ENCODE measurements around the gene SIK3.

Gene SIK3

DNA sequence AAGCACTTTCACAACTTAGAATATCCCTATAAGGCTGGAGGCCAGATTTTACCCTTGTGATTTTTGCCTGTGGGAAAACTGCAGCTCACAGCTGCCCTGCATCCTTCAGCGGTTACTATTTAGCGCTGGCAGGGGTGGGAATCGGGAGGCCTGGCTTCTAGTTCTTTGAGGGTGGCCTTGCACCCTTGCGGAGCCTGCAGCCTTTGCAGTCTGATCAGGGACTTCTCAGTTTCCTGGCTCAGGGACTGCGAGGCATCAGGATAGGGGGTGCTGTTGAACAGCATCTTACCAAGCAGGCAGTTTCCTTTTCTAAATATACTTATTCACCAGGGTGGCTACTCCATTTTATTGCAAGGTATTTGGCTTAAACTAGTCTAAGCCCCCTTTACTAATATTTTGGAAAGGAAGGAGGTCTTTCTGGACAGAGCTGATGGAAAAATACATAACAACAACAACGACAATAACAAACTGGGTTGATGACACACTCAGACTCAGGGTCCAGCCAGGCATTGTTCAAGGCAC is 257.9 kb downstream of the SIK3 start:
- ChIA-PET CTCF (interaction anchor here (0.9 to 2.3 kb wide), 7 partner anchors 9 to 266 kb away, joined by 3 to 13 read pairs (median 5); partner anchors contain the start of genes APOA5 and APOC3), POLR2A (no interaction called here)
- TF ChIP-seq, protein P1, sequence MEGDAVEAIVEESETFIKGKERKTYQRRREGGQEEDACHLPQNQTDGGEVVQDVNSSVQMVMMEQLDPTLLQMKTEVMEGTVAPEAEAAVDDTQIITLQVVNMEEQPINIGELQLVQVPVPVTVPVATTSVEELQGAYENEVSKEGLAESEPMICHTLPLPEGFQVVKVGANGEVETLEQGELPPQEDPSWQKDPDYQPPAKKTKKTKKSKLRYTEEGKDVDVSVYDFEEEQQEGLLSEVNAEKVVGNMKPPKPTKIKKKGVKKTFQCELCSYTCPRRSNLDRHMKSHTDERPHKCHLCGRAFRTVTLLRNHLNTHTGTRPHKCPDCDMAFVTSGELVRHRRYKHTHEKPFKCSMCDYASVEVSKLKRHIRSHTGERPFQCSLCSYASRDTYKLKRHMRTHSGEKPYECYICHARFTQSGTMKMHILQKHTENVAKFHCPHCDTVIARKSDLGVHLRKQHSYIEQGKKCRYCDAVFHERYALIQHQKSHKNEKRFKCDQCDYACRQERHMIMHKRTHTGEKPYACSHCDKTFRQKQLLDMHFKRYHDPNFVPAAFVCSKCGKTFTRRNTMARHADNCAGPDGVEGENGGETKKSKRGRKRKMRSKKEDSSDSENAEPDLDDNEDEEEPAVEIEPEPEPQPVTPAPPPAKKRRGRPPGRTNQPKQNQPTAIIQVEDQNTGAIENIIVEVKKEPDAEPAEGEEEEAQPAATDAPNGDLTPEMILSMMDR (IDR thresholded peaks at IDR 0.05; ENCODE audit: insufficient read depth, low read length, missing control alignments) = peak; percentile 24
- DNase-seq (ENCODE audit: low read depth, low spot score) = no peak
- H3K4me3 ChIP-seq (ENCODE audit: low read depth, low read length) = no peak overlapping the region

DNA sequence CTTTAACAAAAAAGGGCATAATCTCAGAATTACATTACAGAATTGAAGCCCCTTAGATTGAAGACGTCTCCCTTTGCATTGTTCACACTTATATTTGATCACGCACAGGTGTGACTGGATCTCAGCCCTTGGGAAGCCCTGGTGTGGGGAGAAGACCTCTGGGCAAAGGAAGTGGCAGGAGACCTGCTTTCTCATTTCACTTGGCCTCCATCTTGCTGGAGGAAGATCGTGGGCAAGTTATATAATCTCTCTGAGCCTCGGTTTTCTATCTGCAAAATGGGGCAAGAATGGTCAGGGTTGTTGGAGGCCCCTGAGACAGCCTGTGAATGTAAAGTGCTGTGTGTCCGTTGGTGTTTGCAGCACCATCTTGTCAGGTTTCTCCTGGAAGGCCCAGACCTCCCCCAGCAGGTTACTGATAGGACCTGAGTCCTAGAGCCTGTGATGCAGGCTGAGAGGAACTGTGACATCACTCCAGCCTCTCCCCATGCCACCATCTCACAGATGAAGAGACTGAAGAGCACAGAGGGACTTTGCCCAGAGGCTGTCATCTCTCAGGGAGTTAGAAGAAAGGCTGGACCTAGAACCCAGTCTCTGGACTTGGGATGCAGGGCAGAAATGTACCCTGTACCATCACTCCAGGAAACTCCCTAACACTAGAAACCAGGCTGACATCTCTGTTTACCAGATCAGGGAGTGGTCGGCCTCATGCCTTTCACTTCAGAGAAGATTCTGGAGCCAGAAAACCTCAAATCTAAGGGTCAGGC is 259.7 kb downstream of the SIK3 start:
- no peak for DNase-seq (ENCODE audit: low read depth, low spot score)
- H3K4me3 ChIP-seq (ENCODE audit: low read depth, low read length) = no peak overlapping the region
- TF ChIP-seq, protein P1 (IDR thresholded peaks at IDR 0.05; ENCODE audit: insufficient read depth, low read length, missing control alignments) = no peak
- POLR2A ChIA-PET = no interaction called here
- CTCF ChIA-PET = interaction anchor here (0.7 to 6.6 kb wide), 7 partner anchors 9 to 267 kb away, joined by 3 to 120 read pairs (median 8); partner anchors contain the start of genes APOA4, APOA5, APOC3 and ZPR1

DNA sequence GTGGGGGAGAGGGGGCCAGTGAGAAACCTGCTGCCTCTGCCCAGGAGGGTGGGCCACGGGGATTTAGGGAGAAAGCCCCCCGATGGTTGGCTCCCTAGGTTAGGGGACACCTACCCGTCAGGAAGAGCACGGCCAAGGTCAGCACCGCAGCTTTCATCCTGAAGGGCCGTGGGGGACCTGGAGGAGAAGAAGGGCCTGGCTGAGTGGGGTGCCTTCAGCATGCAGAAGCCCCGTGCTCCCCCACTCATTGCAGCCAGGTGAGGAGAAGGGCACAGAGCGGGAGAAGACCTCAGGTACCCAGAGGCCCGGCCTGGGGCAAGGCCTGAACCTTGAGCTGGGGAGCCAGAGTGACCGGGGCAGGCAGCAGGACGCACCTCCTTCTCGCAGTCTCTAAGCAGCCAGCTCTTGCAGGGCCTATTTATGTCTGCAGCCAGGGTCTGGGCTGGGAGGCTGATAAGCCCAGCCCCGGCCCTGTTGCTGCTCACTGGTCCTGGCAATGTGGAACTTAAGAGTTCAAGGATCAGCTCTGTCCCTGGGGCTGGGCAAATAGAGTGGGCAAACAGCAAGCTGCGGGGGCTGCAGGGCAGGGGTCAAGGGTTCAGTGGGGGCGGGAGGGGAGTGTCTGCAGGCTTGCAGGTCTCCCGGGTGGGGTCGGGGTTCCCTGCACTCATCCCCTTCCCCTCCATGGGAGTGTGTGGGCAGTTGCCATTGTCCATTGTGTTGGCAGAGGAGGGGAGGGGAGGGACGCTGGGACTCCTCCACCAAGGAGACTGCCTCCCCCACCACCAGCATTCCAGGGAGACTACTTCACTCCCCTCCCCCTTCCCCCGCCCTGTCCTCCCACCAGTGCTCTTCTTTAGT is 260.8 kb downstream of the SIK3 start, which contains the start of gene APOA1:
APOA1 (minus strand) TSS at position 392 of the 861 bp plus-strand sequence; CDS start at position 157, 235 bp downstream.
- no peak within 1 kb of the TSS for H3K4me3 ChIP-seq (ENCODE audit: low read depth, low read length)
- ChIA-PET POLR2A (no interaction called here), CTCF (interaction anchor here (0.7 to 6.6 kb wide), 12 partner anchors 8 to 308 kb away, joined by 3 to 120 read pairs (median 8); partner anchors contain the start of genes APOA4, APOA5, APOC3 and PAFAH1B2)
- TF ChIP-seq, protein P1 (IDR thresholded peaks at IDR 0.05; ENCODE audit: insufficient read depth, low read length, missing control alignments) = no peak
- DNase-seq (ENCODE audit: low read depth, low spot score) = no peak

DNA sequence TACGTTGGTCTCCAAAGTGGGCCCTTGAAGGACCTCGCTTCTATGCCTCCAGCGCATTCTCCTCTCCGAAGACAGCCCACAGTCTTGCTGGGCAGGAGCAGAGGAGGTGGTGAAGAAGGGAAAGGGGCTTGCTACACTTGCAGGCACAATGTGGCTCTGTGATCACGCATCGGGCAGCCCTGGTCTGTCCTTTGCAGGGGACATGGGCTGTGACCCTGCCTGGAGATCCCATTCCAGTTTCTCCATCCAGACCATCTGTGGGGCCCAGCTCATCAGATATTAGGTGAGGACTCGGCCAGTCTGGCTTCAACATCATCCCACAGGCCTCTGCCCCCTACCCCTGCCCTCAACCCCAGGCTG is 261.6 kb downstream of the SIK3 start:
- CTCF ChIA-PET = interaction anchor here (0.8 to 6.6 kb wide), 26 partner anchors 7 to 308 kb away, joined by 3 to 120 read pairs (median 5); partner anchors contain the start of genes APOA4, APOA5, PAFAH1B2 and SIK3

DNA sequence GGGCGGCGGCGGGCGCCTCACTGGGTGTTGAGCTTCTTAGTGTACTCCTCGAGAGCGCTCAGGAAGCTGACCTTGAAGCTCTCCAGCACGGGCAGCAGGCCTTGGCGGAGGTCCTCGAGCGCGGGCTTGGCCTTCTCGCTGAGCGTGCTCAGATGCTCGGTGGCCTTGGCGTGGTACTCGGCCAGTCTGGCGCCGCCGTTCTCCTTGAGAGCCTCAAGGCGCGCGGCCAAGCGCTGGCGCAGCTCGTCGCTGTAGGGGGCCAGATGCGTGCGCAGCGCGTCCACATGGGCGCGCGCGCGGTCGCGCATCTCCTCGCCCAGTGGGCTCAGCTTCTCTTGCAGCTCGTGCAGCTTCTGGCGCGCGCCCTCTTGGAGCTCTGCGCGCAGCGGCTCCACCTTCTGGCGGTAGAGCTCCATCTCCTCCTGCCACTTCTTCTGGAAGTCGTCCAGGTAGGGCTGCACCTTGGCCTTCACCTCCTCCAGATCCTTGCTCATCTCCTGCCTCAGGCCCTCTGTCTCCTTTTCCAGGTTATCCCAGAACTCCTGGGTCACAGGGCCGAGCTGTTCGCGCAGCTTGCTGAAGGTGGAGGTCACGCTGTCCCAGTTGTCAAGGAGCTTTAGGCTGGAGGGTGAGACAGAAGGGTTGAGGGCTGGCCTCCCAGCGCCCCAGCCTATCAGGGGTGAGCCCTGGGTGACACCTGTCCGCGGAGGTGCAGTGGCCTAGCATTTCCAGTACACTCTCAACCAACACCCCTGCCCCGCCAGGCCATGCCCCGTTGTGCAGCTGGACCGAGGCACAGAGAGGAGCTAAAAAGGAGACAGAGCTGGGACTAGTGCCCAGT is 262.2 kb downstream of the SIK3 start:
- DNase-seq (ENCODE audit: low read depth, low spot score) = peak; percentile 55
- TF ChIP-seq, protein P1 (IDR thresholded peaks at IDR 0.05; ENCODE audit: insufficient read depth, low read length, missing control alignments) = peak; percentile 72
- peak overlapping the region; percentile 45 for H3K4me3 ChIP-seq (ENCODE audit: low read depth, low read length)
- CTCF ChIA-PET = interaction anchor here (0.7 to 6.6 kb wide), 36 partner anchors 8 to 391 kb away, joined by 3 to 120 read pairs (median 4); partner anchors contain the start of genes APOA4, APOA5, PAFAH1B2 and SIK3
- POLR2A ChIA-PET = interaction anchor here (0.8 to 1.3 kb wide), 6 partner anchors 18 to 263 kb away, joined by 3 to 8 read pairs (median 4); partner anchors contain the start of genes APOA5 and ZPR1

More for the DNA sequence above, 261.6 kb downstream of the SIK3 start:
- TF ChIP-seq, protein P1 (IDR thresholded peaks at IDR 0.05; ENCODE audit: insufficient read depth, low read length, missing control alignments) = no peak
- H3K4me3 ChIP-seq (ENCODE audit: low read depth, low read length) = no peak overlapping the region
- POLR2A ChIA-PET = interaction anchor here (1.0 kb wide), 1 partner anchor 49 kb away, joined by 8 read pairs; the partner anchor contains the start of gene ZPR1
- no peak for DNase-seq (ENCODE audit: low read depth, low spot score)

All from AG04449 (cell line).